GM10266 (cell line): ENCODE results near the gene TRAM2.

Experiments used
- DNase-seq: peaks from one replicate; pipeline ENCODE4 v3.0.0; 2012; ENCODE audit errors: extremely low spot score
- TF ChIP-seq, protein P1 (sequence below): IDR thresholded peaks from 2 replicates; pipeline ENCODE4 v1.5.1; 2012; ENCODE audit warnings: mild to moderate bottlenecking, low read depth; ENCODE audit not compliant: control insufficient read depth, insufficient read depth; ENCODE audit errors: missing control alignments

The TRAM2 gene

DNA sequence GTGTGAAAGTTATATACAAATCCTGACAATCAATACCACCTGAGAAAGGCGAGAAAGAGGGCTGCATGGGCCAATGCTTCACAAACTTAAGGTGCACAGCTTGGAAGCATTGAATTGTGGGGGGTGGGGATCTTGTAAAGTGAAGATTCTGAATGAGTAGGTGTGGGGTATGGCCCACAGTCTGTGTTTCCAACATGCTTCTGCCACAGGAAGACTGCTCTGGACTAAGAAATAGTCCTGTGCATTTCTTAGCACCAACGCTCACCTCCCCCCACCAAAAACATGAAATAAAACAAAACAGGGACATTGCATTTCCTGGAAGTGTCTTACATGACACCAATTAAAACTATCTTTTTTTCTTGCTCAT is 21.9 kb upstream of the TRAM2 start:
- TF ChIP-seq, protein P1, sequence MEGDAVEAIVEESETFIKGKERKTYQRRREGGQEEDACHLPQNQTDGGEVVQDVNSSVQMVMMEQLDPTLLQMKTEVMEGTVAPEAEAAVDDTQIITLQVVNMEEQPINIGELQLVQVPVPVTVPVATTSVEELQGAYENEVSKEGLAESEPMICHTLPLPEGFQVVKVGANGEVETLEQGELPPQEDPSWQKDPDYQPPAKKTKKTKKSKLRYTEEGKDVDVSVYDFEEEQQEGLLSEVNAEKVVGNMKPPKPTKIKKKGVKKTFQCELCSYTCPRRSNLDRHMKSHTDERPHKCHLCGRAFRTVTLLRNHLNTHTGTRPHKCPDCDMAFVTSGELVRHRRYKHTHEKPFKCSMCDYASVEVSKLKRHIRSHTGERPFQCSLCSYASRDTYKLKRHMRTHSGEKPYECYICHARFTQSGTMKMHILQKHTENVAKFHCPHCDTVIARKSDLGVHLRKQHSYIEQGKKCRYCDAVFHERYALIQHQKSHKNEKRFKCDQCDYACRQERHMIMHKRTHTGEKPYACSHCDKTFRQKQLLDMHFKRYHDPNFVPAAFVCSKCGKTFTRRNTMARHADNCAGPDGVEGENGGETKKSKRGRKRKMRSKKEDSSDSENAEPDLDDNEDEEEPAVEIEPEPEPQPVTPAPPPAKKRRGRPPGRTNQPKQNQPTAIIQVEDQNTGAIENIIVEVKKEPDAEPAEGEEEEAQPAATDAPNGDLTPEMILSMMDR: no peak
- DNase-seq: no peak

DNA sequence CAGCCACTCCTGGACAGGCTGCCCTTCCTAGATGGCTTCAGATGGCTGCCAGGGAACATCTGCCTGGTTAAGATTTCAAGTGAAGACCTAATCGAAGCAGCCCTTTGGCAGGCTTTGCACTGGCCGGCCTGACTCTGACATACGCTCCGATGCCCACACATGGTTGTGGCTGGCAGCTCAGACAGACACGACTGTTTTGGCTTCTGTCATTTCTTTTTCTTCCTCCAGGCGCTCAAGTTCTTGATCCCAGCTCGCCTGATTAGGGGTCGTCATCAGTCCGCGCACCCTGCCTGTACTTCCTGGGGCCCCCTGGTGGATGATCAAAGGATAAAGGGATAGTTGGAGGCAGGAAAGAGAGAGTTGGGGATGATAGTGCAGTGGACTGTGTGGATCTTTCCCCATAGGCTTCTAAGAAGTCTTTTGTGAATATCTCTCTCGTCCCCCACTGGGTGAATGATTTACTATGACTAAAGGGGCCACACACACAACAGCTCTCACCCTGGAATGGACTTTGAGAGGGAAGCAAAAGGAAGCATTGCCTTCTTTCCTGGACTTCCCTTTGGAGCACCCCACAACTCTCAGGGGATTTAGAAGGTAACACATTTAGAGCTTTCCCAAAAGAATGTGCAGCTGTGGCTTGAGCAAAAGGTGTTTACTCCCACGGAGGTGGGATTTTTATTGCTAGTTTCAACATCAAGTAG is 21.4 kb upstream of the TRAM2 start:
- TF ChIP-seq, protein P1: peak; percentile 30
- DNase-seq: peak; percentile 40

DNA sequence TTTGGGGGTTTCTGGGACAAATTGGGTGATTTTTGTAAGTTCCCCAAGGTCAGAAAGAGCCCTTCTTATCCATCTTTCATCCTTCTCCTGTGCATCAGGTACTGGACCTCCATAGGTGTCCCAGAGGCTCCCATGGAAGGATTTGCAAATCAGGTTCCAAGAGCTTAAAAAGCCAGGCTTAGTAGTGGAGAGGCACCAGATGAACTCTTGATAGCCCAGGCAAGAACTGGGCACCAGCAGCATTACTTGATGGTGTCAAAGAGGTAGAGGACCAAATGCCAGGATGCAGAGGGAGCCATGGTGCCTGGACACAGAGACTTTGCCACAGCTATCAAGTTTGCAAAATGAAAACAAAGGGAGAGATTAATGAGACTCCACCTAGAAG is 20.9 kb upstream of the TRAM2 start:
- TF ChIP-seq, protein P1: no peak
- no peak for DNase-seq

DNA sequence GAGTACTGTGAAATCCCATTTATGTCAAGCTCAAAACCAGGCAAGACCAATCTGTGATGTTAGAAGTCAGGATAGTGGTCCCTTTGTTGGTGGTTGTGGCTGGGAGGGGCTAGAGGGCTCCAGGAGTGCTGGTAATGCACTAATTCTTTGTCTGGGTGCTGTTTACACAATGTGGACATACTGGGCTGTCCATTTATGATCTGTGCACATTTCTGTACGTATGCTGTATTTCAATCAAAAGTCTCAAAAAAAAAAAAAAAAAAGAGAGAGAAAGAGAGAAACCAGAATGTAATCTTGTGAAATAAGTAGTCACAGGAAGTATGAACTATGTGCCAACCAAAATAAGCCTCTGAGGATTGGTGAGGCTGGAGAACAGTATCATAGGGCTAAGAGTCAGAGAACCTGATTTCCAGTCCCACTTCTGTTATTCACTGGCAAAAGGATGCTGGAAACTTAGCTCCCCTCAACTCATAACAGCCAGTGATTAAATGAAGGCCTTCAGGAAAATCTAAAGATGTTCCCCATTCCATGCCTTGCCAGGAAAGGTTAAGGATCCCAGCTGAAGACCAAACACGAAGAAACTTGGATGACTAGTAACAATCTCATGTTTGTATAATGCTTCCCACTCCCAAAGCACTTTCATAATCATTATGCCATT is 19.6 kb upstream of the TRAM2 start:
- DNase-seq: no peak
- TF ChIP-seq, protein P1: no peak

DNA sequence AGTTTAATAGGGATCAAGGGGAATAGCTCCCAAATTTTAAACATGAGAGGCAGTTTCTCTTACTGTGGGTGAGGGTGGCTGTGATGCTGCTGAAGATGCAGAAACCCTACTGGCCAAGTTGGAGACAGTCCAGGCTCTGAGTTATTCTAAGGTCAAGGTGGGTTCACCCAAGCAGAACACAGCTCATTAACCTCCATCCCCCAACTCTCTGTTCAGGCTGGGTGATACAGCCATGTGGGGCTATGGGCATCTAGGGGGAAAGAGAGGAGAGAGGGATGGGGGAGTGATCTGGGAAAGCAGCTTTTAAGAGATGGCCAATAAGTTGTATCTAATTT is 18.9 kb upstream of the TRAM2 start:
- DNase-seq: no peak
- TF ChIP-seq, protein P1: no peak

DNA sequence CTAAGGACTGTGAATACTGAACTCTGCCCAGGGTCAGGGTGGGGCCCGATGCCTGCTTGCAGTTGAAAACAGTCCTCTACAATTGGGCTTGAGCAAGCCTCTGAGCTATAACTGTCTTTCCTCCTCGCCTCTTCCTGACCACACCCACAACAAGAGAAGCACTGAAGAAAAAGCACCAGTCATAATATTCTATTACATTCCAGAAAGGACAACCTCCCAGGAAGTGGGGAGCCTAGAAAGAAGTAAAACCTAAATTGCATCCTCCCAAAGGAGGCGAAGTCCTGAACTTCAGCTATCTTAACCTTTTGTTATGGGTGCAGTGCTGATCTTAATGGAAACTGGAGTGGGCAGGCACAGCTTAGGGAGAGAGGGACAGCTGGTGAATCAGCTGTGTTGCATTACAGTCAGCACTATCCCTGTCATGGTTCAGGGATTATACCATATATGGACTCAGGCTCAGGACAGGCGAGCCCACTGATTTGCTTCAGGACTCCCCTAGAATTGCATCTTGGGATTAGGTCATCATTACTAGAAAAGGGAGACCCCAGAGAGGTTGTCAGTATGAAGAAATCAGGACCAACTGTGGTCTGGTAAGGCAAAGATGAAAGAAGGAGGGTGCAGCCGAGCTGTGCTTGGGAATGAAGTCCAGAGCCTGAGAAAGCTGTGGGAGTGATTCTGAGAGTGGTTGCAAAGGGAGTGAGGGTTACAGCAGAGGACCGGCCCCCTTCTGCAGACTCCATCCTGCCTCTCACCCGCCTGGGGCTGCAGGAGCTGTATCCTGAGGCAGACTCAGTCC is 18.3 kb upstream of the TRAM2 start:
- TF ChIP-seq, protein P1: no peak
- peak; percentile 55 for DNase-seq

DNA sequence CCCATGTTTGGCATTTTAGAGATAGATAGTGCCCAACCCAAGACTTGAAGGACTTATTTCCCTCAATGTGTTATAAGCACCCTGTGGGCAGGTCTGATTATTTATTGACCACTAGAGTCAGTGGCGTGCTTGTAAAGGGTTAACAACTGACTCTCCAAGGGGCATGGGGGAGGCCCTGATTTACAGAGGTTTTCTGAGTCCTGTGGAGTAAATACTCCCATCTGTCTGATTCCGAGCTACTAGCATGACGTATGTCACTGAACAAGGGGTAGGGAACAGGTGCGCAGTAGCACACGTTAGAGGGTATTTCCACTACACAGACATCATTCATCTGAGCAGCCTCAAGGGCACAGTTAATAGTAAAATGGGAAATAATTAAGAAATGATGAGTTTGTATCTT is 17.4 kb upstream of the TRAM2 start:
- TF ChIP-seq, protein P1: no peak
- no peak for DNase-seq
